Spinal cord (tissue), 10 donors: ENCODE measurements around the gene SUSD4. TPM values are rescaled to one million over a fixed set of nuclear protein-coding genes. Genes with fewer than 3 reads are reported as not detected.
A peak's percentile ranks its signal among the peaks of the same experiment; 100 is the strongest.

ENCODE experiments used
- DNase-seq, 6 donors: peaks; one replicate each; pipeline versions ENCODE4 v3.0.0 to v3.0.0-alpha.2; 2013 to 2015; ENCODE audit warnings: low spot score in 6 of 6, low read depth in 4 of 6
- H3K27ac ChIP-seq: one replicate; pipeline ENCODE4 v1.5.1; 2013; ENCODE audit warnings: low read depth, low read length, control low read depth
- H3K27me3 ChIP-seq: one replicate; pipeline ENCODE4 v1.6.1; 2013; ENCODE audit warnings: low read length; ENCODE audit not compliant: control insufficient read depth, insufficient read depth
- H3K36me3 ChIP-seq: one replicate; pipeline ENCODE4 v1.6.1; 2013; ENCODE audit warnings: low read length; ENCODE audit not compliant: control insufficient read depth, insufficient read depth
- H3K4me1 ChIP-seq: one replicate; pipeline ENCODE4 v1.6.1; 2013; ENCODE audit warnings: low read length; ENCODE audit not compliant: control insufficient read depth, insufficient read depth
- H3K4me3 ChIP-seq: one replicate; pipeline ENCODE4 v1.5.1; 2013; ENCODE audit warnings: low read depth, low read length, control low read depth
- H3K9me3 ChIP-seq: one replicate; pipeline ENCODE4 v1.6.1; 2013; ENCODE audit warnings: low read length; ENCODE audit not compliant: control insufficient read depth, insufficient read depth
- WGBS: methylation state at CpG from one replicate; pipeline ENCODE4 v1.1.5; 2013; ENCODE audit warnings: missing lambda C conversion rate; ENCODE audit not compliant: insufficient coverage; 5-methylcytosine and 5-hydroxymethylcytosine counted together
- polyA plus RNA-seq, 2 donors: library from polyadenylated mRNA; unstranded; fragments of 120-200 nt; gene quantifications; one replicate each; pipeline ENCODE4 v1.2.1, GENCODE V29; 2013; ENCODE audit not compliant: insufficient read length in 2 of 2
- total RNA-seq, 2 donors: library from RNA; depleted of rRNA in 1 of 2; stranded (reverse); fragments of 120-200 nt in 1 of 2; fragments of >200 nt in 1 of 2; gene quantifications; one replicate each; pipeline versions ENCODE4 v1.2.3 to v1.2.4, GENCODE V29; 2013 to 2014
- donor health status: healthy.

SUSD4 gene
- total and polyA plus RNA-seq, 4 donors = 20.2 to 54.4 (median 42.8) TPM

GRCh38 chr1:223347583-223347982, 16.4 kb downstream of the SUSD4 start:
- WGBS = no CpG with 5 or more reads among the region's 4 CpGs
- H3K4me1 ChIP-seq = peaks cover 4% of the 10 kb centered on the region

GRCh38 chr1:223346311-223346710, 17.7 kb downstream of the SUSD4 start:
- WGBS = 100% methylated on average over 1 of the region's 4 CpGs
- Histone ChIP-seq H3K36me3 (no peaks in the 10 kb centered on the region), H3K9me3 (no peaks in the 10 kb centered on the region), H3K4me1 (peaks cover 3% of the 10 kb centered on the region), H3K27me3 (no peaks in the 10 kb centered on the region), H3K4me3 (no peak overlapping the region), H3K27ac (no peak overlapping the region)
- DNase-seq = no peak

More at GRCh38 chr1:223347583-223347982, 16.4 kb downstream of the SUSD4 start:
- H3K4me3 ChIP-seq = no peak overlapping the region
- H3K27me3 ChIP-seq = no peaks in the 10 kb centered on the region
- H3K27ac ChIP-seq = no peak overlapping the region
- H3K9me3 ChIP-seq = no peaks in the 10 kb centered on the region
- no peaks in the 10 kb centered on the region for H3K36me3 ChIP-seq
- no peak for DNase-seq

GRCh38 chr1:223345720-223346119, 18.3 kb downstream of the SUSD4 start:
- Histone ChIP-seq H3K27ac (no peak overlapping the region), H3K4me3 (no peak overlapping the region), H3K27me3 (no peaks in the 10 kb centered on the region), H3K4me1 (peaks cover 8% of the 10 kb centered on the region), H3K9me3 (no peaks in the 10 kb centered on the region), H3K36me3 (no peaks in the 10 kb centered on the region)
- 83% methylated on average over 4 of the region's 4 CpGs for WGBS
- DNase-seq = no peak

GRCh38 chr1:223344491-223344890, 19.5 kb downstream of the SUSD4 start:
- Histone ChIP-seq H3K9me3 (no peaks in the 10 kb centered on the region), H3K27ac (no peak overlapping the region), H3K36me3 (no peaks in the 10 kb centered on the region), H3K4me3 (no peak overlapping the region), H3K27me3 (no peaks in the 10 kb centered on the region), H3K4me1 (peaks cover 16% of the 10 kb centered on the region)
- no peak for DNase-seq
- WGBS = 76% methylated on average over 3 of the region's 6 CpGs

GRCh38 chr1:223343692-223344091, 20.3 kb downstream of the SUSD4 start:
- WGBS = 49% methylated on average over 3 of the region's 3 CpGs

GRCh38 chr1:223341121-223341520, 22.9 kb downstream of the SUSD4 start:
- no peaks in the 10 kb centered on the region for H3K27me3 ChIP-seq
- DNase-seq = peak in 3 of 6 donors; percentile 44 to 89 (median 64)
- H3K27ac ChIP-seq = no peak overlapping the region
- H3K9me3 ChIP-seq = no peaks in the 10 kb centered on the region
- H3K4me1 ChIP-seq = peaks cover 21% of the 10 kb centered on the region
- WGBS = 9% methylated on average over 4 of the region's 7 CpGs
- no peak overlapping the region for H3K4me3 ChIP-seq
- no peaks in the 10 kb centered on the region for H3K36me3 ChIP-seq

More at GRCh38 chr1:223343692-223344091, 20.3 kb downstream of the SUSD4 start:
- H3K9me3 ChIP-seq = no peaks in the 10 kb centered on the region
- no peak overlapping the region for H3K4me3 ChIP-seq
- peaks cover 16% of the 10 kb centered on the region for H3K4me1 ChIP-seq
- no peak for DNase-seq
- H3K27me3 ChIP-seq = no peaks in the 10 kb centered on the region
- no peak overlapping the region for H3K27ac ChIP-seq
- H3K36me3 ChIP-seq = no peaks in the 10 kb centered on the region

- no peak overlapping the region for H3K4me3 ChIP-seq
- no peak for DNase-seq
- H3K36me3 ChIP-seq = no peaks in the 10 kb centered on the region
- no peaks in the 10 kb centered on the region for H3K27me3 ChIP-seq
- H3K9me3 ChIP-seq = no peaks in the 10 kb centered on the region
- H3K4me1 ChIP-seq = peaks cover 21% of the 10 kb centered on the region
- WGBS = no CpG with 5 or more reads among the region's 3 CpGs
- H3K27ac ChIP-seq = no peak overlapping the region
Measured at GRCh38 chr1:223340637-223341036, 23.3 kb downstream of the SUSD4 start.

GRCh38 chr1:223339861-223340260, 24.1 kb downstream of the SUSD4 start:
- 63% methylated on average over 7 of the region's 7 CpGs for WGBS
- no peaks in the 10 kb centered on the region for H3K36me3 ChIP-seq
- H3K4me1 ChIP-seq = peaks cover 21% of the 10 kb centered on the region
- no peak overlapping the region for H3K4me3 ChIP-seq
- no peaks in the 10 kb centered on the region for H3K27me3 ChIP-seq
- H3K9me3 ChIP-seq = no peaks in the 10 kb centered on the region
- no peak overlapping the region for H3K27ac ChIP-seq
- DNase-seq = no peak

- Histone ChIP-seq H3K27ac (no peak overlapping the region), H3K4me3 (no peak overlapping the region), H3K4me1 (peaks cover 21% of the 10 kb centered on the region), H3K36me3 (no peaks in the 10 kb centered on the region), H3K9me3 (no peaks in the 10 kb centered on the region), H3K27me3 (no peaks in the 10 kb centered on the region)
- DNase-seq = no peak
- WGBS = 90% methylated on average over 11 of the region's 12 CpGs
Measured at GRCh38 chr1:223338811-223339746, 24.9 kb downstream of the SUSD4 start.
